HG02763 (cell line): ENCODE measurements around the gene FN1.
"Not testable (repeated sequence)": the region's sequence is repeated elsewhere in the genome, so short reads cannot be mapped to it uniquely, and the experiment has no call there.

ENCODE experiments used
- ATAC-seq: cut with Tn5 transposase; IDR thresholded peaks from one replicate; pipeline ENCODE4 v1.9.1; 2021; ENCODE audit warnings: mild to moderate bottlenecking, moderate library complexity; ENCODE audit not compliant: unreplicated experiment

The FN1 gene

GRCh38 chr2:215356334-215356947 lies 79.4 kb downstream of the FN1 start:
- ATAC-seq, result no peak

GRCh38 chr2:215355801-215356200 lies 80.1 kb downstream of the FN1 start:
- no peak for ATAC-seq

GRCh38 chr2:215354771-215355695 lies 80.8 kb downstream of the FN1 start:
- ATAC-seq, result no peak

- no peak for ATAC-seq
Observed at GRCh38 chr2:215352602-215353001, 83.3 kb downstream of the FN1 start.

GRCh38 chr2:215347878-215348277 lies 88.0 kb downstream of the FN1 start:
- no peak for ATAC-seq

- no peak for ATAC-seq
Observed at GRCh38 chr2:215338883-215339679, 96.8 kb downstream of the FN1 start.

GRCh38 chr2:215332872-215333595 lies 102.8 kb downstream of the FN1 start:
- ATAC-seq, result peak; percentile 63

- ATAC-seq, result no peak
Observed at GRCh38 chr2:215328066-215328465, 107.8 kb downstream of the FN1 start.

GRCh38 chr2:215324811-215325210 lies 111.1 kb downstream of the FN1 start:
- no peak for ATAC-seq

- ATAC-seq, result no peak
Observed at GRCh38 chr2:215320679-215321078, 115.2 kb downstream of the FN1 start.

- no peak for ATAC-seq
Observed at GRCh38 chr2:215320102-215320501, 115.8 kb downstream of the FN1 start.

GRCh38 chr2:215319500-215319899 lies 116.4 kb downstream of the FN1 start:
- no peak for ATAC-seq

- no peak for ATAC-seq
Observed at GRCh38 chr2:215316336-215316735, 119.5 kb downstream of the FN1 start.

- ATAC-seq, result no peak
Observed at GRCh38 chr2:215315301-215315700, 120.6 kb downstream of the FN1 start.

GRCh38 chr2:215314896-215315295 lies 121.0 kb downstream of the FN1 start:
- no peak for ATAC-seq

GRCh38 chr2:215313255-215313613 lies 122.6 kb downstream of the FN1 start:
- ATAC-seq, result no peak

GRCh38 chr2:215311625-215312396 lies 124.1 kb downstream of the FN1 start, which contains the start of gene ATIC:
TSS of gene ATIC (plus strand) at chr2:215312059. CDS start at chr2:215312143, 84 bp downstream.
- ATAC-seq, result peak; percentile 99

- not testable (repeated sequence) for ATAC-seq
Observed at GRCh38 chr2:215311259-215311624, 124.6 kb downstream of the FN1 start.
